Stimulated activated CD4-positive, alpha-beta T cell treated with anti-CD3 and anti-CD28 coated beads, TNF-alpha, amount 100 ng/mL, for 24 hours (primary cell): Measurements from ENCODE around the gene GPAT3.
A peak's percentile ranks its signal among the peaks of the same experiment; 100 is the strongest.

Experiments used
- DNase-seq, 3 experiments: peaks; one replicate each; pipeline ENCODE4 v3.0.0-alpha.2; 2020; ENCODE audit warnings: low read depth in 3 of 3

The GPAT3 gene

DNA sequence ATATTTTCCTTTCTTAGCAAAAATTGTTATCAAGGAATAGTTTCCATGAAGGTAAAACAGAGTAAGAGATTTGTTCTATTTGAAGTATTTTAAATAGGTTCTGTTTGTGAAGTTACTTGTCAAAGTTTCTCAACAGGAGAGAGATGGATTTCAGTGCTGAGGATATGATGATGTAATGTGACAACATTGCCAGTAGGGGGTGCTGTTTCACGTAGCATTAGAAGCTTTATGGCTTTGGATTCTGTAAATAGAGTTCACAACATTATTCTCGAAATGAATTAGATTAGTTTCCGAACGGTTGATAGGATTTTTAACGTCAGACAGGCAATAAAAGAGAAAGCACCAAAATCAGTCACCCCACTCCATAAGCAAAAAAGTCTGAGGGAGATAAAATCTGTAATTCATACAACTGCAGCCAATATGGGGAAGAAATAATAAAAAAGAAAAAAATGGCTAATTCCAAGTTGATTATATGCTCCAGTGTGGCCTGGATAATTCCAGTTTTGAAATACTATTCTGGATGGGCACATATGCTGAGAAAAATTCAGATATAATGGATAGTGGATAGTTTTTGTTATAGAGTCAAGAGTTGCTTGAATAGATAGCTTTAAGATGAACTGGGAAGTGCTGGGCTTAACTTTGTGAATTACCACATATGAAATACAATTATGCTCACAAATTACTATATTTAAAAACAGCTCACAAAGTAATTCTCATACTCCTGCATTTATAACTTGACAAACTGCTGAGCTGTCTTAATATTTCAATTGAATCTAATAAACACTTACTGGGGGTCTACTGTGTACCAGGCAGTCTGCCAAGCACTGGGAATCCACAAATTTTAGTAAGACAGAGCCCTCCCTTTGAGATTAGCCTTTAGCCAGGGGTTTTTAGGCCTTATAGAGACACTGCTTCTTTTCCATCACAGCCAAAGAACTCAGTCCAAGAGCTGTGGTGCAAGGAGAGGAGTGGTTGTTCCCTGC is 109.1 kb downstream of the GPAT3 start:
- peak in 2 of 3 experiments; percentile 6 to 37 for DNase-seq

DNA sequence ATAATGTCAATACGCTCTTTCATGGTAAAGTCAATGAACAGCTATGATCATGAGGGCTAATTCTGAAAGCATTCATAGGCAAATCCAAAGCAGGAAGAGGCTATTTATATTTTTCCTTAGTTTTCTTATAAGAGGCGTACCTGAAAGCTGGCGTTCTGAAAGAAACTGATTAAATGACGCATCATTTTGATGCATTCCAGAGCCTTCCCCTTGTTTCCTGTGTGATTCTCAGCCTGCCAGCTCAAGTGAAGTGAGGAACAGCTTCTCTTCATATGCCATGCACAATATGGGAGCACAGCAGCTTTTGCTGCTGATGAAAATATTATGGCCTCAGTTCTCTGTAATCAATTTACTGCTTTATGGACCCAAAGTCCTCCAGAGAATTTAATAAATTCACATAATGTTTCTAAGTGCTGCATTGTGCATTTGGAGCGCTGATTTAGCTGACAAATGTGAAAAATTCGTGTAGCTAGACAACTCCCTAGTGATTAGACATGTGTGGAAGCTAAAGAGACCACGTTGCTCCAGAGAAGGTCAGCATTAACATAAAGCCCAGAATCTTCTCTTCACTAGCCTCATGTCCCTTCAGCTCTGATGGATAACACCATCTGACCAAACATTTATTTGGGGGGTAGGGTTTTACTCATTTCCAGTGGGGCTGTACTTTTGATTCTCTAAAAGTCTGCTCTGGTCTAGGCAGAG is 110.8 kb downstream of the GPAT3 start:
- DNase-seq, result no peak

DNA sequence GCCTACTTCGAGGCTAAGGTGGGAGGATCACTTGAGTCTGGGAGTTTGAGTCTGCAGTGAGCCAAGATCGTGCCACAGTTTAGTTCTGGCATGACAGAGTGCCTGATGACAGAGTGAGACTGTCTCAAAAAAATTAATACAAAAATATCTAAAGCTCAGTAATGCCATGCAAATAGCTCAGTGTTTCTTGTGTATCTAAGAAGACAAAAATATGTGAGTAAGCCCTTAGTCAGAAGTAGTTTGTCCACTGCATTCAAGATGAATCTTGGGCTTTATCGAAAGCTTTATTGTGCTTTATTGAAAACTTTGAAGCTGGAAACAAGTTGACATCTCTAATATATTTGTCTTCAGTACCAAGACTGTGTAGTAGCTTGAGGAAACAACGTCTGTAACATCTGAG is 115.9 kb downstream of the GPAT3 start:
- no peak for DNase-seq
